Activated CD8-positive, alpha-beta T cell treated with anti-CD3 and anti-CD28 coated beads for 36 hours (primary cell): ENCODE data around the gene DIO3. TPM values are rescaled to one million over a fixed set of nuclear protein-coding genes. Genes with fewer than 3 reads are reported as not detected.
"Not testable (repeated sequence)": the region's sequence is repeated elsewhere in the genome, so short reads cannot be mapped to it uniquely, and the experiment has no call there.

Experiments
- ATAC-seq: fragments of 200-7000 bp; cut with Tn5 transposase; one replicate; pipeline ENCODE4 v1.10.0; 2021; ENCODE audit warnings: mild to moderate bottlenecking, moderate library complexity
- CTCF ChIA-PET: fragments of 350-600 bp; sonication (Branson Sonifier 250); formaldehyde crosslinking; loops from one replicate; lab custom pipeline; 2021; ENCODE audit warnings: antibody characterized with exemption; lab: Charles Lee
- POLR2A ChIA-PET: fragments of 350-600 bp; sonication (Branson Sonifier 250); formaldehyde crosslinking; loops from one replicate; lab custom pipeline; 2021; ENCODE audit warnings: antibody characterized with exemption; lab: Charles Lee
- DNase-seq: peaks from one replicate; pipeline ENCODE4 v3.0.0-alpha.2; 2020
- H3K27ac Mint-ChIP-seq: one replicate; pipeline ENCODE4 v1.8.0; 2021; ENCODE audit warnings: mild to moderate bottlenecking, mixed read lengths
- H3K27me3 Mint-ChIP-seq: one replicate; pipeline ENCODE4 v1.8.0; 2021; ENCODE audit warnings: mixed read lengths
- H3K36me3 Mint-ChIP-seq: one replicate; pipeline ENCODE4 v1.8.0; 2021; ENCODE audit warnings: low read depth, mixed read lengths
- H3K4me1 Mint-ChIP-seq: one replicate; pipeline ENCODE4 v1.8.0; 2021; ENCODE audit warnings: low read depth, mixed read lengths
- H3K4me3 Mint-ChIP-seq: one replicate; pipeline ENCODE4 v1.8.0; 2021; ENCODE audit warnings: mild to moderate bottlenecking, moderate library complexity, mixed read lengths
- H3K9me3 Mint-ChIP-seq: one replicate; pipeline ENCODE4 v1.8.0; 2021; ENCODE audit warnings: mixed read lengths
- intact Hi-C: fragments of 100-400 bp; cut with micrococcal nuclease; formaldehyde crosslinking; loops from one replicate; pipeline ENCODE4 v1.10.0; 2022
- total RNA-seq, 2 experiments: library from RNA; stranded (reverse); gene quantifications; one replicate each; pipeline ENCODE4 v1.2.3, GENCODE V29; 2021
- TF ChIP-seq, protein P1 (sequence below): fragments of 200-600 bp; IDR thresholded peaks from one replicate; pipeline ENCODE4 v1.8.0; 2022; ENCODE audit warnings: antibody characterized with exemption, mild to moderate bottlenecking

DIO3 gene
- total RNA-seq, 2 experiments from 2014 or later: not detected

DNA sequence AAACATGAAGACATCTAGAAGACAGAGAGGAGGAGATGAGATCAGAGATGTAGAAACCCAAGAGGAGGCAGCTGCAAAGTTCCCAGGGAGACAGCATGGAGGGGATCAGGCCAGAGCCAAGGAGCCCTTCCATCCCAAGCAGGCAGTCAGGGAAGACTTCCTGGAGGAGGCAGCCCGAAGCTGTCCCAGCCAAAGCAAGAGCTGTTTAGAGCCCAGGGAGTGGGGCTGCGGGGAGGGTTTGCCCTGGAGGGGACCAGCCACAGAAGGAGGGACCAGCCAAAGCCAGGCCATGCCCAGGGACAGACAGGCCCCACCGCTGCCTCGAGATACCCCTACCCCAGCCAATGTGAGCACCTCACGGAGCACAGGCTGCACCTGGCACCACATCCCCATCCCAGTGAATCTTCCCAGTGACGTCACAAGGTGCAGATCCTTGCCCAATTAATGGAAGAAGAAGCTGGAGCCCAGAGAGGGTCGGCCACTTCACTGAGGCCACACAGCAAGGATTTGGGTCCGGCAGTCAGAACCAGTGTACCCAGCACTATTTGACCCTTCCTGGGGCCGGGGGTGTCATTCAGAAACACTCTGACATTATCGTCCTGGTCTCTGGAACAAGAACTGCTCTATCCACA, 14.1 kb upstream of the DIO3 start:
- Mint-ChIP-seq H3K27ac (no peak overlapping the region), H3K9me3 (peaks cover 5% of the 10 kb centered on the region), H3K4me1 (no peaks in the 10 kb centered on the region), H3K4me3 (no peak overlapping the region), H3K27me3 (no peaks in the 10 kb centered on the region), H3K36me3 (no peaks in the 10 kb centered on the region)
- TF ChIP-seq, protein P1, sequence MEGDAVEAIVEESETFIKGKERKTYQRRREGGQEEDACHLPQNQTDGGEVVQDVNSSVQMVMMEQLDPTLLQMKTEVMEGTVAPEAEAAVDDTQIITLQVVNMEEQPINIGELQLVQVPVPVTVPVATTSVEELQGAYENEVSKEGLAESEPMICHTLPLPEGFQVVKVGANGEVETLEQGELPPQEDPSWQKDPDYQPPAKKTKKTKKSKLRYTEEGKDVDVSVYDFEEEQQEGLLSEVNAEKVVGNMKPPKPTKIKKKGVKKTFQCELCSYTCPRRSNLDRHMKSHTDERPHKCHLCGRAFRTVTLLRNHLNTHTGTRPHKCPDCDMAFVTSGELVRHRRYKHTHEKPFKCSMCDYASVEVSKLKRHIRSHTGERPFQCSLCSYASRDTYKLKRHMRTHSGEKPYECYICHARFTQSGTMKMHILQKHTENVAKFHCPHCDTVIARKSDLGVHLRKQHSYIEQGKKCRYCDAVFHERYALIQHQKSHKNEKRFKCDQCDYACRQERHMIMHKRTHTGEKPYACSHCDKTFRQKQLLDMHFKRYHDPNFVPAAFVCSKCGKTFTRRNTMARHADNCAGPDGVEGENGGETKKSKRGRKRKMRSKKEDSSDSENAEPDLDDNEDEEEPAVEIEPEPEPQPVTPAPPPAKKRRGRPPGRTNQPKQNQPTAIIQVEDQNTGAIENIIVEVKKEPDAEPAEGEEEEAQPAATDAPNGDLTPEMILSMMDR: no peak
- ATAC-seq (no peak), DNase-seq (no peak)
- intact Hi-C loops: no loop called here
- CTCF ChIA-PET: no interaction called here
- POLR2A ChIA-PET: no interaction called here

DNA sequence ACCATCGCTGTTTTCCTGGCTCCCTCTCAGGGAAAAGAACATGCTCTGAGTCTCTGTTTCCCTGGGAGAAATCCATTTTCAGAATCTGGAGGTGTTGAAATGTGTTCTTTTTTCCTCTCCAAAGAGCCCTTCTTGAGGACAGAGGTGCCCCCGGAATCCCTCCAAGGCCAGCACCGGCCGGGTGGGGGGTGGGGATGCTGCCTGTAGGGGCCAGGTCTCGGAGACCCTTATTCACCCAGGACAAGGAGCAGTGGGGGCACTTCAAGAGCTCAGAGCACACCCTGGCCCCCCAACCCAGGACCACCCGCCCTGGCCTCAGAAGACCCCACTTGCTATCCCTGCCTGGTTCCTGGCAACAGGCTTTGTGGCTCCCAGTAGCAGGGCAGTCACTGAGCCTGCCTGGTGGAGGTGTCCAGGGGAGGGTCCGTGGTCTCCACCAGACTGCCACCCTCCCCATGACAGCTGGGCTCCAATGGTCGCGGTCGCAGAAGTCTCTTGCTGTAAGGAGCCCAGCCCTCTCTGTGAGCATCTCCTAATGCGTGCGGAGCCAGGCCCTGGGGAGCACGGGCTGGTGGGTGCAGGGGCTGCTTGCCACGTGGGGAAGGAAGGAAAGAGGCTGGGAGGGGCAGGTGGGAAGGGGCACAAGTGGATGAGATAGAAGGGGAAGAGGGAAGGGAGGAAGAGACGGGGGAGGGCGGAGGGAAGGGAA, 13.2 kb upstream of the DIO3 start:
- ATAC-seq (no peak), DNase-seq (no peak)
- TF ChIP-seq, protein P1: no peak
- Mint-ChIP-seq H3K4me3 (no peak overlapping the region), H3K9me3 (peaks cover 5% of the 10 kb centered on the region), H3K4me1 (no peaks in the 10 kb centered on the region), H3K27me3 (no peaks in the 10 kb centered on the region), H3K27ac (no peak overlapping the region), H3K36me3 (no peaks in the 10 kb centered on the region)
- CTCF ChIA-PET: no interaction called here
- POLR2A ChIA-PET: no interaction called here
- intact Hi-C loops: no loop called here

DNA sequence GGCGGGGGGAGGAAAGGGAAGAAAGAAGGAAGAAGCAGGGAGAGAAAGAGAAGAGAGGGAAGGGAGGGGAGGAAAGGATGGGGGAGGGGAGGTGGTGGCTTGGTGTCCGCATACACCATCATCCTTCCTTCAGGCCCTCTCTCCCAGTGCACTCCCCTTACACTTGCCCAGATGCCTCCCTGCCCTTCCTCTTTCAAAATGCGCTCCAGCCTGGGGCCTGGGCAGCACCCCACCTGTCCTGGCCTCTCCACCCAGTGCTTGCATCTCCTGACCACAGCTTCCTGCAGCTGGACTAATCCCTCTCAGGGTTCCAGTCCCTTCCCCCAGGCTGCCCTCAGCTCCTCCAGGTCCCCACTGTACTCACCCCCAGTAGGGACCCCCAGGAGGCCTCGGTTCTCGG, 12.6 kb upstream of the DIO3 start:
- no peaks in the 10 kb centered on the region for H3K27me3 Mint-ChIP-seq
- no peak overlapping the region for H3K4me3 Mint-ChIP-seq
- CTCF ChIA-PET: no interaction called here
- H3K36me3 Mint-ChIP-seq: no peaks in the 10 kb centered on the region
- intact Hi-C loops: no loop called here
- no peak overlapping the region for H3K27ac Mint-ChIP-seq
- H3K4me1 Mint-ChIP-seq: no peaks in the 10 kb centered on the region
- POLR2A ChIA-PET: no interaction called here
- DNase-seq (no peak), ATAC-seq (no peak)
- TF ChIP-seq, protein P1: no peak
- peaks cover 3% of the 10 kb centered on the region for H3K9me3 Mint-ChIP-seq

DNA sequence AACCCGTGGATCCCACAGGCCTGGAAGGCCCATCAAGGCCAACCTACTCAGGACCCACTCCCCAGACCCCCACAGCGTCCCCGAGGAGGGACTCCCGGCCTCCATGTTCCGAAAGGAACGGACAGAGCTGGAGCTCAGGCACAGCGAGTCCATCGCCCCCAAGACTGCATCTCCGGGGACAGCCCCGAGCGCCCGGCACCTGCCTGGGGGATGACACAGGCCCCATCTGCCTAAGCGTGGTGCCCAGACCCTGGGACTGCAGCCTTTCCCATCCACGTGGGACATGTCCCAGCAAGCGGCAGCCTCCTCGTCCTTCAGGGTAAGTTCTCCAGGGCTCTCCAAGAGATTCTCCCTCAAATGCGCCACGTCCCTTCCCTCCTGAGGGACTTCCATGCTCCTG, 12.1 kb upstream of the DIO3 start:
- H3K4me3 Mint-ChIP-seq: no peak overlapping the region
- no peak for DNase-seq
- intact Hi-C loops: no loop called here
- no peak for ATAC-seq
- no peaks in the 10 kb centered on the region for H3K9me3 Mint-ChIP-seq
- POLR2A ChIA-PET: no interaction called here
- TF ChIP-seq, protein P1: no peak
- no peaks in the 10 kb centered on the region for H3K36me3 Mint-ChIP-seq
- no peaks in the 10 kb centered on the region for H3K27me3 Mint-ChIP-seq
- H3K27ac Mint-ChIP-seq: no peak overlapping the region
- no peaks in the 10 kb centered on the region for H3K4me1 Mint-ChIP-seq
- CTCF ChIA-PET: no interaction called here

DNA sequence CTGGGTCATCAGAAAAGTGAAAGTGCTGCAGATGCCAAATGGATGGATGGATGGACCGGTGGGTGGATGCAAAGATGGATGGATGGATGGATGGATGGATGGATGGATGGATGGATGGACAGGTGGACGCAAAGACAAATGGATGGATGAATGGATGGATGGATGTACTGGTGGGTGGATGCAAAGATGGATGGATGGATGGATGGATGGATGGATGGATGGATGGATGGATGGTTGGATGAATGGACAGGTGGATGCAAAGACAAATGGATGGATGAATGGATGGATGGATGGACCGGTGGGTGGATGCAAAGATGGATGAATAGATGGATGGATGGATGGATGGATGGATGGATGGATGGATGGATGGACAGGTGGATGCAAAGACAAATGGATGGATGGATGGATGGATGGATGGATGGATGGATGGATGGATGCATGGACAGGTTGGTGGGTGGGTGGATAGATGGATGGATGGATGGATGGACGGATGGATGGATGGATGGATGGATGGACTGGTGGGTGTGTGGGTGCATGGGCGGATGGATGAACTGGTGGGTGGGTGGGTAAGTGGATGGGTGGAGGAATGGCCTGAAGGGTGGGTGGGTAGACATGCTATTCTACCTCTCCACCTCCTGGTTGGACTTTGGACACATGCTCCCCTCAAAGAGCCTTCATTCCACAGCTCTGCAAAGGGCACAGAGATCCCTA, 10.9 kb upstream of the DIO3 start:
- CTCF ChIA-PET, H3K27ac Mint-ChIP-seq, H3K36me3 Mint-ChIP-seq, ATAC-seq, intact Hi-C loops, H3K4me1 Mint-ChIP-seq, POLR2A ChIA-PET, H3K27me3 Mint-ChIP-seq, DNase-seq, H3K9me3 Mint-ChIP-seq, H3K4me3 Mint-ChIP-seq: not testable (repeated sequence)
